H1 (cell line): ENCODE measurements around the gene SUPT7L. TPM values are rescaled to one million over a fixed set of nuclear protein-coding genes. Genes with fewer than 3 reads are reported as not detected.
"Not testable (repeated sequence)": the region's sequence is repeated elsewhere in the genome, so short reads cannot be mapped to it uniquely, and the experiment has no call there.

Experiments
- CTCF ChIA-PET: fragments of 300-600 bp; sonication (Branson Sonifier 250); formaldehyde crosslinking; loops from one replicate; lab custom pipeline; 2021; ENCODE audit not compliant: partially characterized antibody; lab: Charles Lee
- POLR2A ChIA-PET: fragments of 300-600 bp; sonication (Branson Sonifier 250); formaldehyde crosslinking; loops from one replicate; lab custom pipeline; 2021; ENCODE audit warnings: inconsistent platforms; ENCODE audit not compliant: partially characterized antibody; lab: Charles Lee
- DNase-seq, 2 experiments: peaks; one replicate each; pipeline versions ENCODE4 v3.0.0 to v3.0.0-alpha.2; 2010 to 2022; ENCODE audit warnings: low spot score in 2 of 2, low read depth in 1 of 2, mixed read lengths in 1 of 2
- FAIRE-seq: peaks from 2 replicates; lab custom pipeline; 2011; peaks lifted over from hg19 to GRCh38; lab: Jason Lieb, UNC
- H2AFZ ChIP-seq: 2 replicates; pipeline ENCODE4 v1.8.1; 2012; ENCODE audit warnings: low read length, inconsistent platforms
- H2AK5ac ChIP-seq: 2 replicates; pipeline ENCODE4 v1.6.1; 2013; ENCODE audit warnings: low read depth, low read length
- H2BK120ac ChIP-seq: replicated peaks from 2 replicates; pipeline ENCODE3; 2013; ENCODE audit warnings: low read depth, low read length, inconsistent platforms
- H2BK12ac ChIP-seq: 2 replicates; pipeline ENCODE4 v1.6.1; 2013; ENCODE audit warnings: low read depth, low read length
- H2BK15ac ChIP-seq: 2 replicates; pipeline ENCODE4 v1.6.1; 2013; ENCODE audit warnings: low read length
- H2BK20ac ChIP-seq: 2 replicates; pipeline ENCODE4 v1.6.1; 2013; ENCODE audit warnings: low read length
- H2BK5ac ChIP-seq: 2 replicates; pipeline ENCODE4 v1.6.1; 2013; ENCODE audit warnings: low read depth, low read length
- H3K14ac ChIP-seq: 2 replicates; pipeline ENCODE4 v1.6.1; 2013; ENCODE audit warnings: inconsistent platforms; ENCODE audit not compliant: insufficient read length
- H3K18ac ChIP-seq: 2 replicates; pipeline ENCODE4 v1.6.1; 2013; ENCODE audit warnings: low read length; ENCODE audit errors: extremely low read depth
- H3K23ac ChIP-seq: 2 replicates; pipeline ENCODE4 v1.6.1; 2013; ENCODE audit warnings: inconsistent platforms; ENCODE audit not compliant: insufficient read length
- H3K23me2 ChIP-seq: 2 replicates; pipeline ENCODE4 v1.6.1; 2013; ENCODE audit warnings: low read depth, low read length
- H3K27ac ChIP-seq: 2 replicates; pipeline ENCODE4 v1.6.1; 2011; ENCODE audit warnings: low read depth, low read length, inconsistent platforms
- H3K27me3 ChIP-seq, 4 experiments: replicated peaks in 1 of 4; 1 replicate in 1 of 4; 2 replicates in 3 of 4; pipeline versions ENCODE4 v1.6.1 to v1.8.1; 2011 to 2013; ENCODE audit warnings: low read length in 3 of 4, mild to moderate bottlenecking in 3 of 4, inconsistent platforms in 2 of 4, mixed read lengths in 2 of 4, moderate library complexity in 1 of 4; ENCODE audit not compliant: control insufficient read depth in 3 of 4, insufficient read depth in 3 of 4; ENCODE audit errors: extremely low read depth in 1 of 4
- H3K36me3 ChIP-seq, 4 experiments: 2 replicates each; pipeline versions ENCODE4 v1.6.1 to v1.8.1; 2011 to 2013; ENCODE audit warnings: mild to moderate bottlenecking in 4 of 4, low read length in 3 of 4, moderate library complexity in 2 of 4, control low read depth in 1 of 4, inconsistent platforms in 1 of 4; ENCODE audit not compliant: insufficient read depth in 4 of 4, control insufficient read depth in 2 of 4
- H3K4ac ChIP-seq: replicated peaks from 2 replicates; pipeline ENCODE3; 2013; ENCODE audit warnings: low read length, low read depth, mixed read lengths, inconsistent platforms; ENCODE audit not compliant: insufficient read length
- H3K4me1 ChIP-seq, 4 experiments: replicated peaks in 1 of 4; 1 replicate in 1 of 4; 2 replicates in 3 of 4; pipeline versions ENCODE4 v1.6.1 to v1.8.1; 2011 to 2013; ENCODE audit warnings: low read length in 3 of 4, inconsistent platforms in 2 of 4, mixed read lengths in 1 of 4; ENCODE audit not compliant: insufficient read depth in 4 of 4, control insufficient read depth in 3 of 4
- H3K4me2 ChIP-seq, 2 experiments: 2 replicates each; pipeline versions ENCODE4 v1.6.1 to v1.8.1; 2011 to 2013; ENCODE audit warnings: low read depth in 2 of 2, low read length in 2 of 2, control low read depth in 1 of 2, inconsistent platforms in 1 of 2, mild to moderate bottlenecking in 1 of 2; ENCODE audit not compliant: insufficient read depth in 1 of 2
- H3K4me3 ChIP-seq, 4 experiments: fragments of 200-600, 300-600 bp in 1 of 4; sonication (generic), shearing (Covaris generic), sonication (Bioruptor Twin) in 1 of 4; 2 replicates each; pipeline versions ENCODE4 v1.5.1 to v1.8.1; 2011 to 2016; ENCODE audit warnings: low read length in 4 of 4, low read depth in 3 of 4, control low read depth in 2 of 4, inconsistent platforms in 2 of 4, mild to moderate bottlenecking in 2 of 4, mixed read lengths in 1 of 4, moderate library complexity in 1 of 4; ENCODE audit not compliant: insufficient read depth in 2 of 4; ENCODE audit errors: extremely low read depth in 1 of 4
- H3K56ac ChIP-seq: replicated peaks from 2 replicates; pipeline ENCODE3; 2013; ENCODE audit warnings: low read depth, mild to moderate bottlenecking, mixed read lengths, low read length, inconsistent platforms; ENCODE audit not compliant: insufficient read length
- H3K79me1 ChIP-seq: 2 replicates; pipeline ENCODE4 v1.6.1; 2013; ENCODE audit warnings: low read depth, low read length, control low read depth
- H3K79me2 ChIP-seq, 2 experiments: 2 replicates each; pipeline versions ENCODE4 v1.6.1 to v1.8.1; 2012 to 2013; ENCODE audit warnings: low read length in 2 of 2, mild to moderate bottlenecking in 2 of 2, inconsistent platforms in 1 of 2; ENCODE audit not compliant: insufficient read depth in 2 of 2, control insufficient read depth in 1 of 2
- H3K9ac ChIP-seq, 4 experiments: replicated peaks in 1 of 4; 1 replicate in 1 of 4; 2 replicates in 3 of 4; pipeline versions ENCODE4 v1.6.1 to v1.8.1; 2011 to 2013; ENCODE audit warnings: low read depth in 3 of 4, low read length in 3 of 4, control low read depth in 2 of 4, mild to moderate bottlenecking in 2 of 4, moderate library complexity in 2 of 4, inconsistent platforms in 1 of 4; ENCODE audit errors: extremely low read depth in 1 of 4
- H3K9me3 ChIP-seq, 2 experiments: 2 replicates each; pipeline versions ENCODE4 v1.6.1 to v1.8.1; 2012 to 2013; ENCODE audit warnings: mild to moderate bottlenecking in 2 of 2, moderate library complexity in 2 of 2, control low read depth in 1 of 2, inconsistent platforms in 1 of 2, low read depth in 1 of 2, low read length in 1 of 2, mixed read lengths in 1 of 2; ENCODE audit not compliant: insufficient read depth in 2 of 2
- H4K20me1 ChIP-seq, 2 experiments: replicated peaks in 1 of 2; 2 replicates each; pipeline versions ENCODE3 to v1.8.1; 2011 to 2013; ENCODE audit warnings: inconsistent platforms in 2 of 2, low read length in 2 of 2, mild to moderate bottlenecking in 1 of 2; ENCODE audit not compliant: insufficient read depth in 2 of 2, control insufficient read depth in 1 of 2
- H4K5ac ChIP-seq: 2 replicates; pipeline ENCODE4 v1.6.1; 2013; ENCODE audit warnings: low read length, low read depth, mixed read lengths, inconsistent platforms; ENCODE audit not compliant: insufficient read length
- H4K8ac ChIP-seq: 2 replicates; pipeline ENCODE4 v1.8.0; 2013; ENCODE audit warnings: mild to moderate bottlenecking, moderate library complexity, low read length, inconsistent platforms; ENCODE audit not compliant: insufficient read depth; ENCODE audit errors: extremely low read depth
- H4K91ac ChIP-seq: replicated peaks from 2 replicates; pipeline ENCODE3; 2013; ENCODE audit warnings: low read length, mixed read lengths, inconsistent platforms; ENCODE audit not compliant: insufficient read length
- WGBS, 2 experiments: shearing (Covaris generic) in 1 of 2; methylation state at CpG; one replicate each; pipeline versions ENCODE4 v1.1.6 to v1.1.7; 2013 to 2015; ENCODE audit warnings: low lambda C conversion rate in 2 of 2, mixed read lengths in 2 of 2, inconsistent platforms in 1 of 2, low coverage in 1 of 2, missing lambda C conversion rate in 1 of 2; ENCODE audit not compliant: insufficient replicate concordance in 2 of 2, insufficient coverage in 1 of 2, insufficient read length in 1 of 2; ENCODE audit errors: extremely low coverage in 1 of 2, missing lambda C conversion rate in 1 of 2; 5-methylcytosine and 5-hydroxymethylcytosine counted together
- polyA plus RNA-seq, 7 experiments: library from polyadenylated mRNA; depleted of rRNA in 3 of 7; stranded (reverse) in 5 of 7; unstranded in 2 of 7; fragments of >200 nt in 5 of 7; fragments of 200-250 nt in 2 of 7; gene quantifications; 1 replicate in 5 of 7; 2 replicates in 1 of 7; 4 replicates in 1 of 7; pipeline versions ENCODE4 v1.2.1 to v1.2.3, GENCODE V29; 2011 to 2013; ENCODE audit warnings: missing spikeins in 2 of 7, mixed read lengths in 2 of 7
- total RNA-seq: library from RNA; stranded (reverse); fragmentation: NEBNext Ultra II Directional; extraction: Animal tissue kit (Norgen Biotek cat#: 25700); gene quantifications from 2 replicates; pipeline ENCODE4 v1.2.1, GENCODE V29; 2021

The SUPT7L gene
- total and polyA plus RNA-seq, 2 of the 8 experiments (the other 6 are each of a cell fraction or from before 2014, with no cell fraction given): 22.2 to 26.6 TPM

DNA sequence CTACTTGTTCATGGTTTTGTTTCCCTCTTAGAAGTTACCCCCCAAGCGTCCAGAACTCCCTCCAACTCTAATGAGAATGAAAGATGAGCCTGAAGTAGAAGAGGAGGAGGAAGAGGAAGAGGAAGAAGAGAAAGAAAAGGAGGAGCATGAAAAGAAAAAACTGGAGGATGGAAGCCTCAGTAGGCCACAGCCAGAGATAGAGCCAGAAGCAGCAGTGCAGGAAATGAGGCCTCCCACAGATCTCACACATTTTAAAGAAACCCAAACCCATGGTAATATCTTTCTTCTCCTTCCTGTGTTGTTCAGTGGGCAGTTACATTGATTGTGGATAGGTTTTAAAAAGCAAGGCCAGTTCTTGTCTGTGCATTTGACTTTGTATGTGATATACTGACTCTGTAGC lies 21.6 kb upstream of the SUPT7L start:
- H3K4me1 ChIP-seq, H3K9ac ChIP-seq, H3K9me3 ChIP-seq, H4K91ac ChIP-seq, DNase-seq, H2BK20ac ChIP-seq, FAIRE-seq, H2AK5ac ChIP-seq, H3K23me2 ChIP-seq, H4K8ac ChIP-seq, H2BK12ac ChIP-seq, H3K18ac ChIP-seq, H3K4ac ChIP-seq, H2BK5ac ChIP-seq, H2AFZ ChIP-seq, H3K27me3 ChIP-seq, H4K5ac ChIP-seq, POLR2A ChIA-PET, H3K4me2 ChIP-seq, H3K23ac ChIP-seq, H3K79me2 ChIP-seq, H4K20me1 ChIP-seq, H2BK120ac ChIP-seq, H3K27ac ChIP-seq, H3K79me1 ChIP-seq, H3K14ac ChIP-seq, H3K56ac ChIP-seq, H3K4me3 ChIP-seq, H2BK15ac ChIP-seq: not testable (repeated sequence)
- peaks cover 5 to 19% (median 10%) of the 10 kb centered on the region in 4 experiments for H3K36me3 ChIP-seq
- WGBS, 2 experiments: 93% methylated on average over 1 of the region's 1 CpG; no CpG with 5 or more reads in 1 of the 2 experiments
- CTCF ChIA-PET: interaction anchor here (1.4 to 4.1 kb wide), 6 partner anchors 12 to 245 kb away, joined by 3 to 25 read pairs (median 22); no protein-coding TSS in a partner anchor
